Fibroblast of lung (primary cell): ENCODE results near the gene XYLT1. TPM values are rescaled to one million over a fixed set of nuclear protein-coding genes. Genes with fewer than 3 reads are reported as not detected.

Experiments used
- DNase-seq, 2 donors: peaks; one replicate each; pipeline versions ENCODE4 v3.0.0 to v3.0.0-alpha.2; 2010; ENCODE audit warnings: low read depth in 2 of 2
- H2AFZ ChIP-seq: 2 replicates; pipeline ENCODE4 v1.5.1; 2012; ENCODE audit warnings: low read length, control low read depth, inconsistent platforms
- H3K27ac ChIP-seq: 2 replicates; pipeline ENCODE4 v1.5.1; 2011; ENCODE audit warnings: low read length, control low read depth; ENCODE audit not compliant: insufficient read depth
- H3K27me3 ChIP-seq: 2 replicates; pipeline ENCODE4 v1.5.1; 2011; ENCODE audit warnings: mild to moderate bottlenecking, low read length; ENCODE audit not compliant: control insufficient read depth, insufficient read depth
- H3K36me3 ChIP-seq: 2 replicates; pipeline ENCODE4 v1.5.1; 2011; ENCODE audit warnings: low read length; ENCODE audit not compliant: control insufficient read depth, insufficient read depth
- H3K4me1 ChIP-seq: 2 replicates; pipeline ENCODE4 v1.5.1; 2011; ENCODE audit warnings: low read length; ENCODE audit not compliant: control insufficient read depth, insufficient read depth; ENCODE audit errors: extremely low read depth
- H3K4me2 ChIP-seq: 2 replicates; pipeline ENCODE4 v1.5.1; 2011; ENCODE audit warnings: low read length, control low read depth; ENCODE audit not compliant: insufficient read depth; ENCODE audit errors: extremely low read depth
- H3K4me3 ChIP-seq, 4 experiments: fragments of 200-600 bp in 1 of 4; sonication (generic) in 1 of 4; replicated peaks in 1 of 4; 2 replicates each; pipeline ENCODE4 v1.5.1; 2011 to 2016; ENCODE audit warnings: low read length in 4 of 4, low read depth in 3 of 4, mild to moderate bottlenecking in 3 of 4, control low read depth in 2 of 4, inconsistent platforms in 1 of 4, mixed read lengths in 1 of 4; ENCODE audit not compliant: insufficient read depth in 1 of 4; ENCODE audit errors: control extremely low read depth in 1 of 4
- H3K79me2 ChIP-seq: 2 replicates; pipeline ENCODE4 v1.5.1; 2012; ENCODE audit warnings: mild to moderate bottlenecking, low read length, inconsistent platforms; ENCODE audit not compliant: control insufficient read depth, insufficient read depth
- H3K9ac ChIP-seq: 2 replicates; pipeline ENCODE4 v1.5.1; 2011; ENCODE audit warnings: mild to moderate bottlenecking, low read length, control low read depth; ENCODE audit not compliant: insufficient read depth
- H3K9me3 ChIP-seq: 2 replicates; pipeline ENCODE4 v1.5.1; 2012; ENCODE audit warnings: low read depth, low read length; ENCODE audit not compliant: control insufficient read depth, insufficient read depth
- H4K20me1 ChIP-seq: 2 replicates; pipeline ENCODE4 v1.5.1; 2011; ENCODE audit warnings: low read length; ENCODE audit not compliant: control insufficient read depth, insufficient read depth; ENCODE audit errors: extremely low read depth
- CTCF ChIP-seq, 2 donors: IDR thresholded peaks in 1 of 2; conservative IDR thresholded peaks in 1 of 2; 1 replicate in 1 of 2; 2 replicates in 1 of 2; pipeline ENCODE4 v1.5.1; 2011 to 2012; ENCODE audit warnings: low read length in 2 of 2, control low read depth in 1 of 2, inconsistent platforms in 1 of 2, low read depth in 1 of 2, mild to moderate bottlenecking in 1 of 2
- EZH2 ChIP-seq: IDR thresholded peaks from 2 replicates; pipeline ENCODE4 v1.5.1; 2012; ENCODE audit warnings: low read length, control low read depth, mild to moderate bottlenecking; ENCODE audit errors: missing control alignments
- polyA plus RNA-seq, 2 donors: library from polyadenylated mRNA; depleted of rRNA in 1 of 2; stranded (reverse) in 1 of 2; unstranded in 1 of 2; fragments of >200 nt; gene quantifications; 2 replicates each; pipeline ENCODE4 v1.2.1, GENCODE V29; 2011 to 2012; ENCODE audit warnings: missing spikeins in 1 of 2
- total RNA-seq: library from RNA; depleted of rRNA; stranded (reverse); fragments of >200 nt; gene quantifications from 2 replicates; pipeline ENCODE4 v1.2.1, GENCODE V29; 2014

XYLT1 gene
- total and polyA plus RNA-seq, 2 donors (not counting 1 experiment from before 2014, with no cell fraction given), result 9.3 to 21.8 TPM

- no peak for DNase-seq
- TF ChIP-seq EZH2, result no peak
- no peak for TF ChIP-seq CTCF (conservative IDR thresholded peaks at IDR 0.05 in 1 of 2, IDR thresholded peaks at IDR 0.05 in 1 of 2; ENCODE audit: low read depth in 1 of 2, low read length in 2 of 2)
- H3K79me2 ChIP-seq, result no peaks in the 10 kb centered on the region
These were observed 172.5 kb downstream of the XYLT1 start for GRCh38 chr16:17298238-17298637.

GRCh38 chr16:17296431-17296830, 174.3 kb downstream of the XYLT1 start:
- Histone ChIP-seq H3K9me3 (no peaks in the 10 kb centered on the region), H3K36me3 (no peaks in the 10 kb centered on the region), H4K20me1 (no peaks in the 10 kb centered on the region), H3K4me2 (no peak overlapping the region), H2AFZ (no peak overlapping the region), H3K9ac (no peak overlapping the region), H3K4me3 (no peak overlapping the region), H3K79me2 (no peaks in the 10 kb centered on the region), H3K27ac (no peak overlapping the region), H3K27me3 (no peaks in the 10 kb centered on the region), H3K4me1 (no peaks in the 10 kb centered on the region)
- TF ChIP-seq CTCF (conservative IDR thresholded peaks at IDR 0.05 in 1 of 2, IDR thresholded peaks at IDR 0.05 in 1 of 2; ENCODE audit: low read depth in 1 of 2, low read length in 2 of 2), result no peak
- TF ChIP-seq EZH2, result no peak
- DNase-seq, result no peak

More at GRCh38 chr16:17298238-17298637, 172.5 kb downstream of the XYLT1 start:
- H3K4me1 ChIP-seq, result no peaks in the 10 kb centered on the region
- H3K9me3 ChIP-seq, result no peaks in the 10 kb centered on the region
- no peaks in the 10 kb centered on the region for H4K20me1 ChIP-seq
- H3K9ac ChIP-seq, result no peak overlapping the region
- no peaks in the 10 kb centered on the region for H3K27me3 ChIP-seq
- no peak overlapping the region for H3K4me3 ChIP-seq
- no peaks in the 10 kb centered on the region for H3K36me3 ChIP-seq
- no peak overlapping the region for H3K4me2 ChIP-seq
- no peak overlapping the region for H2AFZ ChIP-seq
- no peak overlapping the region for H3K27ac ChIP-seq

- Histone ChIP-seq H3K27ac (no peak overlapping the region), H3K9me3 (no peaks in the 10 kb centered on the region), H4K20me1 (no peaks in the 10 kb centered on the region), H3K4me2 (no peak overlapping the region), H3K9ac (no peak overlapping the region), H3K79me2 (no peaks in the 10 kb centered on the region), H2AFZ (no peak overlapping the region), H3K36me3 (no peaks in the 10 kb centered on the region), H3K27me3 (no peaks in the 10 kb centered on the region), H3K4me3 (no peak overlapping the region), H3K4me1 (no peaks in the 10 kb centered on the region)
- DNase-seq, result no peak
- TF ChIP-seq CTCF (conservative IDR thresholded peaks at IDR 0.05 in 1 of 2, IDR thresholded peaks at IDR 0.05 in 1 of 2; ENCODE audit: low read depth in 1 of 2, low read length in 2 of 2) (no peak), EZH2 (no peak)
These were observed 174.8 kb downstream of the XYLT1 start for GRCh38 chr16:17295948-17296347.
